SJSA1 (cell line): Measurements from ENCODE around the gene SLC37A1. TPM values are rescaled to one million over a fixed set of nuclear protein-coding genes. Genes with fewer than 3 reads are reported as not detected.
A peak's percentile ranks its signal among the peaks of the same experiment; 100 is the strongest.

Experiments used
- DNase-seq, 2 experiments: peaks; one replicate each; pipeline ENCODE4 v3.0.0-alpha.2; 2015 to 2020; ENCODE audit warnings: low spot score in 2 of 2, low read depth in 1 of 2
- H3K27ac ChIP-seq: fragments of 250-450 bp; sonication (Bioruptor Pico); 2 replicates; pipeline ENCODE4 v1.5.1; 2020; ENCODE audit warnings: mild to moderate bottlenecking, moderate library complexity
- H3K27me3 ChIP-seq: fragments of 250-450 bp; sonication (Bioruptor Pico); replicated peaks from 2 replicates; pipeline ENCODE4 v1.5.1; 2020; ENCODE audit warnings: mild to moderate bottlenecking, moderate library complexity
- H3K36me3 ChIP-seq: fragments of 250-450 bp; sonication (Bioruptor Pico); 2 replicates; pipeline ENCODE4 v1.5.1; 2020; ENCODE audit warnings: mild to moderate bottlenecking
- H3K4me1 ChIP-seq: fragments of 250-450 bp; sonication (Bioruptor Pico); replicated peaks from 2 replicates; pipeline ENCODE4 v1.6.1; 2021; ENCODE audit warnings: mild to moderate bottlenecking
- H3K4me3 ChIP-seq: fragments of 250-450 bp; sonication (Bioruptor Pico); 2 replicates; pipeline ENCODE4 v1.5.1; 2020; ENCODE audit warnings: mild to moderate bottlenecking
- H3K9me3 ChIP-seq: fragments of 250-450 bp; sonication (Bioruptor Pico); replicated peaks from 2 replicates; pipeline ENCODE4 v1.5.1; 2020; ENCODE audit warnings: mild to moderate bottlenecking
- total RNA-seq: library from RNA; depleted of rRNA; stranded (reverse); fragments of >200 nt; shearing (Covaris generic); gene quantifications from 2 replicates; pipeline ENCODE4 v1.2.3, GENCODE V29; 2014

The SLC37A1 gene
- total RNA-seq, 1 experiment from 2014 or later, result 5.2 TPM

GRCh38 chr21:42594616-42595282, 81.1 kb downstream of the SLC37A1 start:
- Histone ChIP-seq H3K36me3 (no peaks in the 10 kb centered on the region), H3K27ac (peak overlapping the region; percentile 29; the same call in 1 of the 2 replicates), H3K4me1 (peaks cover 28% of the 10 kb centered on the region), H3K27me3 (no peaks in the 10 kb centered on the region), H3K4me3 (no peak overlapping the region), H3K9me3 (no peaks in the 10 kb centered on the region)
- peak in 1 of 2 experiments; percentile 56 for DNase-seq

GRCh38 chr21:42595283-42596187, 81.9 kb downstream of the SLC37A1 start:
- Histone ChIP-seq H3K36me3 (no peaks in the 10 kb centered on the region), H3K27ac (peak overlapping the region; percentile 29), H3K9me3 (no peaks in the 10 kb centered on the region), H3K4me1 (peaks cover 28% of the 10 kb centered on the region), H3K27me3 (no peaks in the 10 kb centered on the region), H3K4me3 (no peak overlapping the region)
- no peak for DNase-seq

- peaks cover 28% of the 10 kb centered on the region for H3K4me1 ChIP-seq
- no peaks in the 10 kb centered on the region for H3K36me3 ChIP-seq
- no peak for DNase-seq
These were observed 83.0 kb downstream of the SLC37A1 start for GRCh38 chr21:42596657-42597056.

GRCh38 chr21:42597487-42598158, 84.0 kb downstream of the SLC37A1 start:
- Histone ChIP-seq H3K4me3 (no peak overlapping the region), H3K36me3 (no peaks in the 10 kb centered on the region), H3K4me1 (peaks cover 28% of the 10 kb centered on the region), H3K9me3 (no peaks in the 10 kb centered on the region), H3K27ac (no peak overlapping the region), H3K27me3 (no peaks in the 10 kb centered on the region)
- no peak for DNase-seq

More at GRCh38 chr21:42596657-42597056, 83.0 kb downstream of the SLC37A1 start:
- H3K27me3 ChIP-seq, result no peaks in the 10 kb centered on the region
- H3K9me3 ChIP-seq, result no peaks in the 10 kb centered on the region
- no peak overlapping the region for H3K27ac ChIP-seq
- H3K4me3 ChIP-seq, result no peak overlapping the region

DNA sequence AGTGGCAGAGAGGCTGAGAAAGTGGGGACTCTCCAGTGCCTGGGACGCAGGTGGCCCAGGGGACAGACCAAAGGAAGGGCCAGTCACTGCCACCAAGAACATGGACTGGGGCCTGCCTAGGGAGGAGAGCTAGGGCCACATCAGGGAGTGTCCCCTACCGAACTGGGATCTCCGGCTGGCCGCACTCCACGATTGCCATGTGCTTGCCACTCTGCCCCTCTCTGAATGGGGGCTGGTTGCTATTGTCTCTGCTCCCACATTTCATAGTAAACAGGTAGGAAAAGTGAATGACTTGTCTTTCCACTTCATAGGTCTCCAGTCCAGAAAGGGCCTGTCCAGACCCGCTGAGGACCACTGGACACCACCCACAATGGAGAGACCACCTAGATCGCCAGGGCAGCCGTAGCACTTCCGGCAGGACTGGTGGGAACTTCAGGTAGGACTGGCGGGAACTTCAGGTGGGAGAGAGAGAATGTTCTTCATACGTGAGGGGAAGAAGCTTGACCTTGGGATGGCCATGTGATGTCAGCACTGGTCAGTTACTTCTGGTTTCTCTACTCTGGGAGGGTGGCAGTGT, 84.6 kb downstream of the SLC37A1 start:
- no peaks in the 10 kb centered on the region for H3K27me3 ChIP-seq
- peaks cover 25% of the 10 kb centered on the region for H3K4me1 ChIP-seq
- no peak overlapping the region for H3K27ac ChIP-seq
- no peaks in the 10 kb centered on the region for H3K9me3 ChIP-seq
- no peaks in the 10 kb centered on the region for H3K36me3 ChIP-seq
- DNase-seq, result no peak
- no peak overlapping the region for H3K4me3 ChIP-seq

GRCh38 chr21:42599486-42599885, 85.8 kb downstream of the SLC37A1 start:
- H3K4me1 ChIP-seq, result peaks cover 20% of the 10 kb centered on the region
- no peaks in the 10 kb centered on the region for H3K36me3 ChIP-seq
- DNase-seq, result no peak
- H3K4me3 ChIP-seq, result no peak overlapping the region
- H3K27me3 ChIP-seq, result peaks cover 3% of the 10 kb centered on the region; the same call in 1 of the 2 replicates
- H3K27ac ChIP-seq, result no peak overlapping the region
- no peaks in the 10 kb centered on the region; the same call in 1 of the 2 replicates for H3K9me3 ChIP-seq

GRCh38 chr21:42599962-42600361, 86.3 kb downstream of the SLC37A1 start:
- Histone ChIP-seq H3K4me3 (no peak overlapping the region), H3K27ac (no peak overlapping the region)
- DNase-seq, result no peak

DNA sequence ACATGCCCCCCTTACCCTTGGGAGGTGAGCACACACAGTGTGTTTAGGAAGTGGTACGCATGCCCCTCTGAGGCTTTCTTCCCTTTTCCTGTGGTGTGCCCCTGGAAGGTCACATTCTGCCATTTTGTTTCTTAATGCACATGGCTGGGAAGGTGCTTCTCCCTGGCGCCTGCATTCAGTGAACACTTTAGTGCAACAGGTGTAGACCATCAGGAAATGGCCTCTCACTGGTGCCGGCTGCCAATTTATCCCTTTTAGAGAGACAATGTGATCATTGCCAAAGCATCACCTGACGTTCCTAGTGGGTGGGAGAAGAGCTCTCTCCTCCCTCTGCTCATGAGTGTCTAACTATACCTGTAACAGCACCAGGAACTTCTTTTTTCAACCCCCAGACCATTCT, 88.0 kb downstream of the SLC37A1 start:
- H3K9me3 ChIP-seq, result peaks cover 5% of the 10 kb centered on the region
- H3K4me1 ChIP-seq, result no peaks in the 10 kb centered on the region
- no peak overlapping the region for H3K4me3 ChIP-seq
- DNase-seq, result no peak
- H3K36me3 ChIP-seq, result no peaks in the 10 kb centered on the region
- H3K27ac ChIP-seq, result no peak overlapping the region
- peaks cover 5% of the 10 kb centered on the region; the same call in 1 of the 2 replicates for H3K27me3 ChIP-seq

More at GRCh38 chr21:42599962-42600361, 86.3 kb downstream of the SLC37A1 start:
- H3K36me3 ChIP-seq, result no peaks in the 10 kb centered on the region
- H3K4me1 ChIP-seq, result peaks cover 15% of the 10 kb centered on the region
- H3K27me3 ChIP-seq, result peaks cover 5% of the 10 kb centered on the region; the same call in 1 of the 2 replicates
- H3K9me3 ChIP-seq, result peaks cover 2% of the 10 kb centered on the region; the same call in 1 of the 2 replicates

GRCh38 chr21:42607102-42607501, 93.5 kb downstream of the SLC37A1 start:
- DNase-seq, result no peak
- H3K4me3 ChIP-seq, result no peak overlapping the region
- H3K27me3 ChIP-seq, result peaks cover 5% of the 10 kb centered on the region; the same call in 1 of the 2 replicates
- H3K27ac ChIP-seq, result no peak overlapping the region
- peaks cover 5% of the 10 kb centered on the region for H3K9me3 ChIP-seq
- no peaks in the 10 kb centered on the region for H3K36me3 ChIP-seq
- no peaks in the 10 kb centered on the region for H3K4me1 ChIP-seq

GRCh38 chr21:42607525-42608102, 94.0 kb downstream of the SLC37A1 start:
- Histone ChIP-seq H3K27ac (no peak overlapping the region), H3K9me3 (peaks cover 5% of the 10 kb centered on the region), H3K27me3 (peaks cover 5% of the 10 kb centered on the region; the same call in 1 of the 2 replicates), H3K4me3 (no peak overlapping the region), H3K36me3 (no peaks in the 10 kb centered on the region), H3K4me1 (no peaks in the 10 kb centered on the region)
- DNase-seq, result no peak

GRCh38 chr21:42608446-42608845, 94.8 kb downstream of the SLC37A1 start:
- Histone ChIP-seq H3K36me3 (no peaks in the 10 kb centered on the region), H3K4me3 (no peak overlapping the region), H3K9me3 (peaks cover 5% of the 10 kb centered on the region), H3K27ac (no peak overlapping the region), H3K27me3 (peaks cover 5% of the 10 kb centered on the region; the same call in 1 of the 2 replicates), H3K4me1 (no peaks in the 10 kb centered on the region)
- no peak for DNase-seq

GRCh38 chr21:42609811-42610210, 96.2 kb downstream of the SLC37A1 start:
- H3K27me3 ChIP-seq, result no peaks in the 10 kb centered on the region; the same call in 1 of the 2 replicates
- no peak overlapping the region for H3K27ac ChIP-seq
- DNase-seq, result no peak
- no peaks in the 10 kb centered on the region for H3K4me1 ChIP-seq
- no peak overlapping the region for H3K4me3 ChIP-seq
- peaks cover 4% of the 10 kb centered on the region for H3K9me3 ChIP-seq
- H3K36me3 ChIP-seq, result no peaks in the 10 kb centered on the region

GRCh38 chr21:42611852-42612251, 98.2 kb downstream of the SLC37A1 start:
- no peaks in the 10 kb centered on the region for H3K36me3 ChIP-seq
- no peak for DNase-seq
- H3K27me3 ChIP-seq, result peaks cover 5% of the 10 kb centered on the region; the same call in 1 of the 2 replicates
- H3K4me1 ChIP-seq, result no peaks in the 10 kb centered on the region
- H3K4me3 ChIP-seq, result no peak overlapping the region
- no peak overlapping the region for H3K27ac ChIP-seq
- H3K9me3 ChIP-seq, result peaks cover 2% of the 10 kb centered on the region; the same call in 1 of the 2 replicates
